A549 (cell line): ENCODE data around the gene RAD9A. TPM values are rescaled to one million over a fixed set of nuclear protein-coding genes. Genes with fewer than 3 reads are reported as not detected.
"Not testable (repeated sequence)": the region's sequence is repeated elsewhere in the genome, so short reads cannot be mapped to it uniquely, and the experiment has no call there.

Source experiments
- ATAC-seq, 2 experiments: fragments of 200-7000 bp in 1 of 2; fragments of >200 bp in 1 of 2; cut with Nextera tagmentation in 1 of 2; cut with Tn5 transposase in 1 of 2; 3 replicates each; pipeline versions ENCODE4 v1.8.0 to v1.9.1; 2018 to 2020; ENCODE audit warnings: mild to moderate bottlenecking in 1 of 2, moderate library complexity in 1 of 2
- CTCF ChIA-PET: fragments of 300-600 bp; sonication (Branson Sonifier 250); formaldehyde crosslinking; extraction: SDS; loops from one replicate; lab custom pipeline; 2021; ENCODE audit warnings: antibody characterized with exemption, inconsistent platforms; lab: Yijun Ruan, JAX
- POLR2A ChIA-PET: fragments of 350-600 bp; formaldehyde crosslinking; extraction: SDS; loops from one replicate; lab custom pipeline; 2021; ENCODE audit warnings: antibody characterized with exemption, inconsistent platforms; lab: Yijun Ruan, JAX
- DNase-seq, 2 experiments: peaks; one replicate each; pipeline versions ENCODE4 v3.0.0 to v3.0.0-alpha.2; 2011 to 2016; ENCODE audit warnings: low read depth in 1 of 2, low spot score in 1 of 2
- FAIRE-seq: peaks from 2 replicates; lab custom pipeline; 2011; peaks lifted over from hg19 to GRCh38; lab: Jason Lieb, UNC
- H3K27ac ChIP-seq, 2 experiments: fragments of >200 bp; sonication (Bioruptor Twin); formaldehyde crosslinking; 3 replicates each; pipeline ENCODE4 v1.5.1; 2016 to 2017
- H3K4me1 ChIP-seq: fragments of >200 bp; sonication (Bioruptor Twin); formaldehyde crosslinking; 3 replicates; pipeline ENCODE4 v1.6.1; 2016
- H3K4me2 ChIP-seq: fragments of >200 bp; sonication (Bioruptor Twin); formaldehyde crosslinking; 3 replicates; pipeline ENCODE4 v1.6.1; 2016
- H3K4me3 ChIP-seq: fragments of >200 bp; sonication (Bioruptor Twin); formaldehyde crosslinking; 3 replicates; pipeline ENCODE4 v1.5.1; 2016
- H3K9me3 ChIP-seq: fragments of >200 bp; sonication (Bioruptor Twin); formaldehyde crosslinking; 3 replicates; pipeline ENCODE4 v1.6.1; 2016
- CEBPB ChIP-seq, 2 experiments: fragments of >200 bp in 1 of 2; sonication (Bioruptor Twin) in 1 of 2; formaldehyde crosslinking in 1 of 2; IDR thresholded peaks; 2 replicates each; pipeline ENCODE4 v1.6.1; 2012 to 2016
- EHF ChIP-seq: fragments of 250-450 bp; sonication (Bioruptor Pico); IDR thresholded peaks from 2 replicates; pipeline ENCODE4 v1.5.0; 2020; ENCODE audit warnings: mild to moderate bottlenecking
- EHMT2 ChIP-seq: fragments of 200-600 bp; sonication (generic); IDR thresholded peaks from 2 replicates; pipeline ENCODE4 v1.6.1; 2016; ENCODE audit warnings: antibody characterized with exemption, low read depth, mild to moderate bottlenecking, moderate library complexity
- FOSL2 ChIP-seq, 2 experiments: fragments of 450-650 bp in 1 of 2; fragments of >200 bp in 1 of 2; sonication (Bioruptor Twin) in 1 of 2; formaldehyde crosslinking; IDR thresholded peaks; 2 replicates each; pipeline versions ENCODE4 v1.5.0 to v1.6.1; 2016 to 2020; ENCODE audit warnings: mild to moderate bottlenecking in 1 of 2, moderate library complexity in 1 of 2
- HDAC2 ChIP-seq: fragments of 200-600 bp; sonication (generic); IDR thresholded peaks from 2 replicates; pipeline ENCODE4 v1.6.1; 2016
- HOXB13 ChIP-seq: fragments of 250-450 bp; sonication (Bioruptor Pico); IDR thresholded peaks from 2 replicates; pipeline ENCODE4 v1.5.0; 2020; ENCODE audit warnings: low read depth, mild to moderate bottlenecking, moderate library complexity
- HOXB5 ChIP-seq: fragments of 250-450 bp; sonication (Bioruptor Pico); IDR thresholded peaks from 2 replicates; pipeline ENCODE4 v1.5.0; 2020; ENCODE audit warnings: mild to moderate bottlenecking, moderate library complexity
- JUN ChIP-seq, 2 experiments: fragments of >200 bp; sonication (Bioruptor Twin); formaldehyde crosslinking; IDR thresholded peaks; 2 replicates in 1 of 2; 3 replicates in 1 of 2; pipeline ENCODE4 v1.6.1; 2016 to 2017
- KDM1A ChIP-seq: fragments of 200-600 bp; sonication (generic); IDR thresholded peaks from 2 replicates; pipeline ENCODE4 v1.6.1; 2016; ENCODE audit warnings: low read depth, mild to moderate bottlenecking
- MAZ ChIP-seq: fragments of 150-350 bp; IDR thresholded peaks from 2 replicates; pipeline ENCODE4 v1.6.1; 2014; ENCODE audit warnings: antibody characterized with exemption, low read depth, low read length, borderline replicate concordance
- MYC ChIP-seq: IDR thresholded peaks from 2 replicates; pipeline ENCODE4 v1.6.1; 2012; ENCODE audit warnings: mild to moderate bottlenecking, inconsistent platforms, low read length, improper control_type of control experiment, borderline replicate concordance
- NPAS2 ChIP-seq: fragments of 250-450 bp; sonication (Bioruptor Pico); IDR thresholded peaks from 2 replicates; pipeline ENCODE4 v1.8.0; 2022; ENCODE audit warnings: mild to moderate bottlenecking, moderate library complexity, borderline replicate concordance
- NR3C1 ChIP-seq: fragments of >200 bp; sonication (Bioruptor Twin); formaldehyde crosslinking; IDR thresholded peaks from 3 replicates; pipeline ENCODE4 v1.6.1; 2017
- PHF8 ChIP-seq: fragments of 200-600 bp; sonication (generic); IDR thresholded peaks from 2 replicates; pipeline ENCODE4 v1.6.1; 2016; ENCODE audit warnings: low read depth, mild to moderate bottlenecking, antibody characterized with exemption, moderate library complexity, borderline replicate concordance
- POLR2A ChIP-seq: IDR thresholded peaks from 2 replicates; pipeline ENCODE4 v1.6.1; 2012; ENCODE audit warnings: mild to moderate bottlenecking, low read length
- POLR2AphosphoS2 ChIP-seq: conservative IDR thresholded peaks from 2 replicates; pipeline ENCODE4 v1.6.1; 2012; ENCODE audit warnings: low read length, improper control_type of control experiment, inconsistent platforms
- RFX5 ChIP-seq: fragments of 450-650 bp; IDR thresholded peaks from 2 replicates; pipeline ENCODE4 v1.7.1; 2014; ENCODE audit warnings: antibody characterized with exemption, mild to moderate bottlenecking, moderate library complexity
- RNF2 ChIP-seq: fragments of 200-600 bp; sonication (generic); IDR thresholded peaks from 2 replicates; pipeline ENCODE4 v1.6.1; 2016; ENCODE audit warnings: low read depth, mild to moderate bottlenecking, antibody characterized with exemption, moderate library complexity, borderline replicate concordance
- SREBF2 ChIP-seq: fragments of 450-650 bp; IDR thresholded peaks from 2 replicates; pipeline ENCODE4 v1.6.1; 2014; ENCODE audit warnings: mild to moderate bottlenecking, moderate library complexity
- TFCP2L1 ChIP-seq: fragments of 250-450 bp; sonication (Bioruptor Pico); IDR thresholded peaks from 2 replicates; pipeline ENCODE4 v1.5.0; 2021; ENCODE audit warnings: mild to moderate bottlenecking
- TP53 ChIP-seq: fragments of 250-450 bp; sonication (Bioruptor Pico); IDR thresholded peaks from 2 replicates; pipeline ENCODE4 v1.5.0; 2021; ENCODE audit warnings: mild to moderate bottlenecking, moderate library complexity
- WGBS: methylation state at CpG from one replicate; pipeline ENCODE4 v1.1.6; 2017; ENCODE audit errors: missing lambda C conversion rate; 5-methylcytosine and 5-hydroxymethylcytosine counted together
- polyA plus RNA-seq, 4 experiments: library from polyadenylated mRNA; depleted of rRNA in 3 of 4; stranded (reverse); fragments of >200 nt; fragmentation: RNase III in 1 of 4; extraction: RNeasy Plus Mini Kit Qiagen cat#74134 plus additional on column Dnase treatment in 1 of 4; gene quantifications; 2 replicates in 3 of 4; 3 replicates in 1 of 4; pipeline ENCODE4 v1.2.3, GENCODE V29; 2011 to 2017
- TF ChIP-seq, protein P1 (sequence below): fragments of 250-450 bp; sonication (Bioruptor Pico); IDR thresholded peaks from 2 replicates; pipeline ENCODE4 v1.5.0; 2021; ENCODE audit warnings: mild to moderate bottlenecking, moderate library complexity, borderline replicate concordance
- TF ChIP-seq, protein P2 (sequence below): fragments of 150-350 bp; IDR thresholded peaks from 2 replicates; pipeline ENCODE4 v1.6.1; 2014; ENCODE audit warnings: low read depth, mild to moderate bottlenecking, low read length
- TF ChIP-seq, protein P3 (sequence below): fragments of 450-650 bp; IDR thresholded peaks from 2 replicates; pipeline ENCODE4 v1.6.1; 2014; ENCODE audit warnings: antibody characterized with exemption
- TF ChIP-seq, protein P4 (sequence below): fragments of 200-600 bp; sonication (generic); IDR thresholded peaks from 2 replicates; pipeline ENCODE4 v1.6.1; 2016; ENCODE audit warnings: antibody characterized with exemption, mild to moderate bottlenecking, moderate library complexity

Gene RAD9A
- polyA plus RNA-seq, 2 of the 4 experiments (the other 2 are of a cell fraction): 19.0 to 43.7 TPM

DNA sequence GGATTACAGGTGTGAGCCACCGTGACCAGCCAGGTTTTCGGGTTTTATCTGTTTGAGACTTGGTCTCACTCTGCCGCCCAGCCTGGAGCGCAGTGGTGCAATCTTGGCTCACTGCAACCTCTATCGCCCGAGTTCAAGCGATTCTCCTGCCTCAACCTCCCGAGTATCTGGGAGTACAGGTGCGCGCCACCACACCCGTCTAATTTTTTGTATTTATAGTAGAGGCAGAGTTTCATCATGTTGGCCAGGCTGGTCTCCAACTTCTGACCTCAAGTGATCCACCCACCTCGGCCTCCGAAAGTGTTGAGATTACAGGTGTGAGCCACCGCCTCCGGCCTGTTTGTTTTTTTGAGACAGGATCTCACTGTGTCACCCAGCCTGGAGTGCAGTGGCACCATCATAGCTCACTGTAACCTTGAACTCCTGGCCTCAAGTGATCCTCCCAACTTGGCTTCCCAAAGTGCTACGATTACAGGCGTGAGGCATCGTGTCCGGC is 35.6 kb downstream of the RAD9A start:
- peak overlapping the region; percentile 73 for H3K4me3 ChIP-seq
- H3K4me1 ChIP-seq: peaks cover 11% of the 10 kb centered on the region; the same call in 2 of the 3 replicates
- CTCF ChIA-PET, DNase-seq, H3K9me3 ChIP-seq, FAIRE-seq, ATAC-seq: not testable (repeated sequence)
- WGBS: 73% methylated on average over 19 of the region's 19 CpGs
- peak overlapping the region; percentile 76 to 94 for H3K27ac ChIP-seq
- H3K4me2 ChIP-seq: peak overlapping the region; percentile 74
- POLR2A ChIA-PET: interaction anchor here (1.1 to 1.2 kb wide), 2 partner anchors 26 to 38 kb away, joined by 3 to 4 read pairs; partner anchors contain the start of gene PPP1CA

DNA sequence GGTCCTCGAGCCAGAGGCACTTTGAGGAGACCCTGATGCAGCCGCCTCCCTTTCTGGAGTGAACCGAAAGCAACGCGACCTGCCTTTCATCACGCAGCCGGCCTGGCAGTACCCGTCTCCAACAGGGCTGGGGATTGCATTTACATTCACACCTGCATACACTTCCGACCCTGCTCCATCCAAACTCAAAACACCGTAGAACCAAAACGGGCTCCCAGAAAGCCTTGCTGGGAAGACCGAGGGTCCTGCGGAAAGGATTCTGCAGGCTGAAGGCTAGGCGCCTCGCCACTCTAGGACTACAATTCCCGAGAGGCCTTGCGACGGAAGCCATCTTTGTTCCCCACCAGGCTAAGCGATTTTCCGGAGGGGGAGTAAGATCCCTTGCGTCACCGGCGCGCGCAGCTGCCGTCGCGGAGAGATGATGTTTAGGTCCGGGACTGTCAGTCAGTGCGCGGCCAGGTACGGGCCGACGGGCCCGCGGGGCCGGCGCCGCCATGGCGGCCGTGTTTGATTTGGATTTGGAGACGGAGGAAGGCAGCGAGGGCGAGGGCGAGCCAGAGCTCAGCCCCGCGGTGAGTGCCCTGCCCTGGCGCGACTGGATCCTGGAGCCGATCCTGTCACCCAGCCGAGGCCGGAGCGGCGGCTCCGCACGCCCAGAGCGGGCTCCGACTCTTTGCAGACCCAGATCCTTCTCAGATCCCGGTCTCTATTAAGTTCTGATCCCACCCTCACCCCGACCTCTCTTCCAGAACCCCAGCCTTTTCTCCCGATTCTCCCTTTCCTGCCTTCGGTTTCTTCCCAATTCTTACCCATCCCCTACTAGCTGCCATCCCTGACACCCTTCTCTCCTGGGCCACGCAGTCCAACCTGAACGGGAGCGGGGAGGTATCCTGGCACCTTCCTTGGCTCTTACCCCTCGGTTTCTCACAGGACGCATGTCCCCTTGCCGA is 36.5 kb downstream of the RAD9A start, which contains the start of gene RPS6KB2:
Gene RPS6KB2 (plus strand): TSS at position 443 of the 950 bp plus-strand sequence. CDS start 52 bp downstream, at position 495.
- no peak for FAIRE-seq
- CTCF ChIA-PET: interaction anchor here (1.1 to 1.4 kb wide), 4 partner anchors 9 to 111 kb away, joined by 3 to 6 read pairs (median 3); partner anchors contain the start of genes PPP1CA and PTPRCAP
- POLR2A ChIA-PET: interaction anchor here (0.5 to 1.6 kb wide), 7 partner anchors 10 to 814 kb away, joined by 3 to 5 read pairs (median 3); partner anchors contain the start of genes AIP, POLD4 and PPP1CA
- TF ChIP-seq POLR2AphosphoS2 (no peak), TP53 (no peak), EHMT2 (no peak), POLR2A (peak; percentile 82), NR3C1 (no peak), TFCP2L1 (CRISPR knock-in tag) (no peak), RNF2 (no peak), SREBF2 (no peak), MAZ (0 out of 2 replicates have a peak, but pooled peaks have one; percentile 71), HDAC2 (no peak), HOXB13 (no peak), PHF8 (peak; percentile 95), RFX5 (no peak; the same call in 1 of the 2 replicates), CEBPB (IDR thresholded peaks at IDR 0.05) (peak; percentile 32 to 76; a peak in 2 of 4 replicates), NPAS2 (CRISPR knock-in tag) (no peak), MYC (0 out of 2 replicates have a peak, but pooled peaks have one; percentile 39), FOSL2 (IDR thresholded peaks at IDR 0.05) (no peak), FOSL2 (CRISPR knock-in tag; IDR thresholded peaks at IDR 0.05) (0 out of 2 replicates have a peak, but pooled peaks have one; percentile 24), EHF (CRISPR knock-in tag) (no peak), HOXB5 (CRISPR knock-in tag) (no peak), KDM1A (no peak), JUN (IDR thresholded peaks at IDR 0.05) (peak in 1 of 2 experiments; percentile 77; a peak in 3 of 5 replicates)
- TF ChIP-seq, protein P1, sequence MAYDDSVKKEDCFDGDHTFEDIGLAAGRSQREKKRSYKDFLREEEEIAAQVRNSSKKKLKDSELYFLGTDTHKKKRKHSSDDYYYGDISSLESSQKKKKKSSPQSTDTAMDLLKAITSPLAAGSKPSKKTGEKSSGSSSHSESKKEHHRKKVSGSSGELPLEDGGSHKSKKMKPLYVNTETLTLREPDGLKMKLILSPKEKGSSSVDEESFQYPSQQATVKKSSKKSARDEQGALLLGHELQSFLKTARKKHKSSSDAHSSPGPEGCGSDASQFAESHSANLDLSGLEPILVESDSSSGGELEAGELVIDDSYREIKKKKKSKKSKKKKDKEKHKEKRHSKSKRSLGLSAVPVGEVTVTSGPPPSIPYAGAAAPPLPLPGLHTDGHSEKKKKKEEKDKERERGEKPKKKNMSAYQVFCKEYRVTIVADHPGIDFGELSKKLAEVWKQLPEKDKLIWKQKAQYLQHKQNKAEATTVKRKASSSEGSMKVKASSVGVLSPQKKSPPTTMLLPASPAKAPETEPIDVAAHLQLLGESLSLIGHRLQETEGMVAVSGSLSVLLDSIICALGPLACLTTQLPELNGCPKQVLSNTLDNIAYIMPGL (CRISPR knock-in tag): no peak
- TF ChIP-seq, protein P2, sequence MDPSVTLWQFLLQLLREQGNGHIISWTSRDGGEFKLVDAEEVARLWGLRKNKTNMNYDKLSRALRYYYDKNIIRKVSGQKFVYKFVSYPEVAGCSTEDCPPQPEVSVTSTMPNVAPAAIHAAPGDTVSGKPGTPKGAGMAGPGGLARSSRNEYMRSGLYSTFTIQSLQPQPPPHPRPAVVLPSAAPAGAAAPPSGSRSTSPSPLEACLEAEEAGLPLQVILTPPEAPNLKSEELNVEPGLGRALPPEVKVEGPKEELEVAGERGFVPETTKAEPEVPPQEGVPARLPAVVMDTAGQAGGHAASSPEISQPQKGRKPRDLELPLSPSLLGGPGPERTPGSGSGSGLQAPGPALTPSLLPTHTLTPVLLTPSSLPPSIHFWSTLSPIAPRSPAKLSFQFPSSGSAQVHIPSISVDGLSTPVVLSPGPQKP: no peak
- TF ChIP-seq, protein P3, sequence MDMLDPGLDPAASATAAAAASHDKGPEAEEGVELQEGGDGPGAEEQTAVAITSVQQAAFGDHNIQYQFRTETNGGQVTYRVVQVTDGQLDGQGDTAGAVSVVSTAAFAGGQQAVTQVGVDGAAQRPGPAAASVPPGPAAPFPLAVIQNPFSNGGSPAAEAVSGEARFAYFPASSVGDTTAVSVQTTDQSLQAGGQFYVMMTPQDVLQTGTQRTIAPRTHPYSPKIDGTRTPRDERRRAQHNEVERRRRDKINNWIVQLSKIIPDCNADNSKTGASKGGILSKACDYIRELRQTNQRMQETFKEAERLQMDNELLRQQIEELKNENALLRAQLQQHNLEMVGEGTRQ: no peak
- TF ChIP-seq, protein P4, sequence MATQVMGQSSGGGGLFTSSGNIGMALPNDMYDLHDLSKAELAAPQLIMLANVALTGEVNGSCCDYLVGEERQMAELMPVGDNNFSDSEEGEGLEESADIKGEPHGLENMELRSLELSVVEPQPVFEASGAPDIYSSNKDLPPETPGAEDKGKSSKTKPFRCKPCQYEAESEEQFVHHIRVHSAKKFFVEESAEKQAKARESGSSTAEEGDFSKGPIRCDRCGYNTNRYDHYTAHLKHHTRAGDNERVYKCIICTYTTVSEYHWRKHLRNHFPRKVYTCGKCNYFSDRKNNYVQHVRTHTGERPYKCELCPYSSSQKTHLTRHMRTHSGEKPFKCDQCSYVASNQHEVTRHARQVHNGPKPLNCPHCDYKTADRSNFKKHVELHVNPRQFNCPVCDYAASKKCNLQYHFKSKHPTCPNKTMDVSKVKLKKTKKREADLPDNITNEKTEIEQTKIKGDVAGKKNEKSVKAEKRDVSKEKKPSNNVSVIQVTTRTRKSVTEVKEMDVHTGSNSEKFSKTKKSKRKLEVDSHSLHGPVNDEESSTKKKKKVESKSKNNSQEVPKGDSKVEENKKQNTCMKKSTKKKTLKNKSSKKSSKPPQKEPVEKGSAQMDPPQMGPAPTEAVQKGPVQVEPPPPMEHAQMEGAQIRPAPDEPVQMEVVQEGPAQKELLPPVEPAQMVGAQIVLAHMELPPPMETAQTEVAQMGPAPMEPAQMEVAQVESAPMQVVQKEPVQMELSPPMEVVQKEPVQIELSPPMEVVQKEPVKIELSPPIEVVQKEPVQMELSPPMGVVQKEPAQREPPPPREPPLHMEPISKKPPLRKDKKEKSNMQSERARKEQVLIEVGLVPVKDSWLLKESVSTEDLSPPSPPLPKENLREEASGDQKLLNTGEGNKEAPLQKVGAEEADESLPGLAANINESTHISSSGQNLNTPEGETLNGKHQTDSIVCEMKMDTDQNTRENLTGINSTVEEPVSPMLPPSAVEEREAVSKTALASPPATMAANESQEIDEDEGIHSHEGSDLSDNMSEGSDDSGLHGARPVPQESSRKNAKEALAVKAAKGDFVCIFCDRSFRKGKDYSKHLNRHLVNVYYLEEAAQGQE: no peak; the same call in 1 of the 2 replicates

More for the DNA sequence above, 36.5 kb downstream of the RAD9A start, which contains the start of gene RPS6KB2:
- H3K9me3 ChIP-seq: no peaks in the 10 kb centered on the region
- ATAC-seq: peak; percentile 81 to 90
- peak within 1 kb of the TSS; percentile 77 to 94 for H3K27ac ChIP-seq
- WGBS: 6% methylated on average over 49 of the region's 68 CpGs
- H3K4me2 ChIP-seq: peak within 1 kb of the TSS; percentile 85
- peaks cover 11% of the 10 kb centered on the region; the same call in 2 of the 3 replicates for H3K4me1 ChIP-seq
- peak; percentile 98 to 99 for DNase-seq
- peak within 1 kb of the TSS; percentile 73 for H3K4me3 ChIP-seq
